GM12891 (cell line): ENCODE results near the gene HS3ST4.
"Not testable (repeated sequence)": the region's sequence is repeated elsewhere in the genome, so short reads cannot be mapped to it uniquely, and the experiment has no call there.

Source experiments
- DNase-seq: peaks from one replicate; pipeline ENCODE4 v3.0.0; 2011; ENCODE audit warnings: low spot score; ENCODE audit not compliant: insufficient read length
- FAIRE-seq: peaks from 2 replicates; lab custom pipeline; 2011; peaks lifted over from hg19 to GRCh38; lab: Jason Lieb, UNC
- PAX5 ChIP-seq: IDR thresholded peaks from 2 replicates; pipeline ENCODE4 v1.6.1; 2011; ENCODE audit warnings: low read length, moderate library complexity, mild to moderate bottlenecking; ENCODE audit not compliant: insufficient read depth, severe bottlenecking
- POLR2A ChIP-seq: IDR thresholded peaks from 2 replicates; pipeline ENCODE4 v1.6.1; 2011; ENCODE audit warnings: low read depth, low read length, control low read depth
- POLR2AphosphoS5 ChIP-seq: IDR thresholded peaks from 2 replicates; pipeline ENCODE4 v1.6.1; 2011; ENCODE audit warnings: low read depth, low read length, control low read depth
- POU2F2 ChIP-seq: IDR thresholded peaks from 2 replicates; pipeline ENCODE4 v1.6.1; 2011; ENCODE audit warnings: low read depth, mild to moderate bottlenecking, control low read depth, low read length, moderate library complexity
- SPI1 ChIP-seq: IDR thresholded peaks from 2 replicates; pipeline ENCODE4 v1.6.1; 2011; ENCODE audit warnings: low read depth, low read length, control low read depth
- TAF1 ChIP-seq: IDR thresholded peaks from 2 replicates; pipeline ENCODE4 v1.6.1; 2011; ENCODE audit warnings: low read depth, low read length, control low read depth

HS3ST4 gene

GRCh38 chr16:26070302-26071100 is 378.7 kb downstream of the HS3ST4 start:
- FAIRE-seq: no peak
- DNase-seq: no peak
- TF ChIP-seq POU2F2 (no peak), SPI1 (no peak), TAF1 (no peak), PAX5 (no peak), POLR2A (no peak), POLR2AphosphoS5 (no peak)

GRCh38 chr16:26071101-26071866 is 379.5 kb downstream of the HS3ST4 start:
- DNase-seq: no peak
- TF ChIP-seq TAF1 (no peak), POU2F2 (no peak), POLR2AphosphoS5 (no peak), SPI1 (no peak), PAX5 (no peak), POLR2A (no peak)
- no peak for FAIRE-seq

- DNase-seq (no peak), FAIRE-seq (no peak)
- TF ChIP-seq POU2F2: no peak
- TF ChIP-seq SPI1: no peak
- TF ChIP-seq PAX5: no peak
- no peak for TF ChIP-seq POLR2AphosphoS5
- TF ChIP-seq POLR2A: no peak
- TF ChIP-seq TAF1: no peak
These were observed 387.1 kb downstream of the HS3ST4 start for GRCh38 chr16:26078716-26079355.

DNA sequence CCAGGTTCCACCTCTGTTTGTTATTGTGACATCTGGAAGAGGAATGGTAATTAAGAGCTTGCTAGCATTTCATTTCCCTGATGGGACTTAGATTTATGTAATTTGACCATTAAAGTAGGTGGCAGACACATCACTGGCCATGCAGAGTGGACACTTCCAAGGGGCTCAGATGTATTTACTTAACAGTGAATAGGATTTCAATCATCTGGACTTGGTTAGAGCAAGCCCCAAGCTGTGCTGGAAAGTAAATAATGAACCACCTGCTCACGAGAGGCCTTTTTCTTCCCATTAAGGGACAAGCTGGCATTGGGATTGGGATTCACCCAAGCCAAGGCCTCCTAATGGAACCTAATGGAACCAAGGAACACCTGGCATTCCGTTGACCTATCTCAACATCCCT is 395.3 kb downstream of the HS3ST4 start:
- FAIRE-seq (no peak), DNase-seq (no peak)
- TF ChIP-seq TAF1: no peak
- no peak for TF ChIP-seq SPI1
- TF ChIP-seq POLR2AphosphoS5: no peak
- no peak for TF ChIP-seq PAX5
- no peak for TF ChIP-seq POLR2A
- no peak for TF ChIP-seq POU2F2

DNA sequence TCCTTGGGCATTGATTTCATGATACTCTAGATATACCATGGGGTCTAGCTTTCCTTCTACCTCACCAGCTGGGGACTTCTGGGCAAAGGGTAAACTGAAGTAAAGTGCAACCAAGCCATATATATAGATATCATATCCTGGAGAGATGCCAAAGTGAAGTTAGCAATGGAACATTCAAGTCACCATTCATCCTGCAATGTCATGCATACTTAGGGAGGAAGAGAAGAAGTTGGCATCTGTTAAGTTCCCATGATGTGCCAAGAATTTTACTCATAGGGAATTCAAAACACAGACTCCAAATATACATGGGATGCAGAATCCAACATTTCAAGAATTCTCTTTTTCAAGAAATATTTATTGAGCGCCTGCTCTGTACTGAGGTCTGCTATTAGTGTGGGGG is 399.8 kb downstream of the HS3ST4 start:
- FAIRE-seq: no peak
- DNase-seq: no peak
- no peak for TF ChIP-seq POLR2A

- FAIRE-seq, DNase-seq: not testable (repeated sequence)
These were observed 406.4 kb downstream of the HS3ST4 start for GRCh38 chr16:26098206-26098605.

DNA sequence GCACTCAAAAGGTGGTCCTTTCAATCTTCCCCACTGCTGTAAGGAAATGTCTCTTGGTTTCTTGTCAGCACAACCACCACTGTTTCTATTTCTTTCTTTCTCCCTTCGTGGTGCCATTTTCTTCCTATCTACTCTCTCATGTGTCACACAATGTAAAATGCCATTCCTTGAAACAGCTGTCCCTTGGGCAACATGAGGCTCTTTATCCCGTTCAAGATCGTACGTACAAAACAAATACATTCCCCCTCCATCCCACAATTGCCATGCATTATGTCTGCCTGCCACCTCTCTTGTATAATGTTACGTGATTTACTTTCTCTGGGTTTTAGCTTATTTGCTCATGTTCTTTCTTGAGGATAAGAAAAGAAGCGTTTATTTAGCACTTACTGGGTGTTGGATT is 410.6 kb downstream of the HS3ST4 start:
- TF ChIP-seq POLR2AphosphoS5 (no peak), POU2F2 (no peak), PAX5 (no peak), TAF1 (no peak), SPI1 (no peak), POLR2A (no peak)
- no peak for FAIRE-seq
- DNase-seq: no peak

- DNase-seq: no peak
- TF ChIP-seq PAX5: no peak
- TF ChIP-seq POLR2A: no peak
- no peak for TF ChIP-seq SPI1
- no peak for FAIRE-seq
These were observed 417.2 kb downstream of the HS3ST4 start for GRCh38 chr16:26108836-26109505.

- TF ChIP-seq POLR2A (no peak), PAX5 (no peak), POU2F2 (no peak), SPI1 (no peak), POLR2AphosphoS5 (no peak), TAF1 (no peak)
- FAIRE-seq: no peak
- DNase-seq: no peak
These were observed 420.1 kb downstream of the HS3ST4 start for GRCh38 chr16:26111900-26112299.

GRCh38 chr16:26118575-26118974 is 426.8 kb downstream of the HS3ST4 start:
- DNase-seq (no peak), FAIRE-seq (no peak)
- no peak for TF ChIP-seq TAF1
- no peak for TF ChIP-seq PAX5
- no peak for TF ChIP-seq POLR2AphosphoS5
- TF ChIP-seq POLR2A: no peak
- no peak for TF ChIP-seq POU2F2
